H9 (cell line): ENCODE data around the gene IL3. TPM values are rescaled to one million over a fixed set of nuclear protein-coding genes. Genes with fewer than 3 reads are reported as not detected.

Source experiments
- DNase-seq: peaks from one replicate; pipeline ENCODE4 v3.0.0-alpha.2; 2017
- H2AFZ ChIP-seq: one replicate; pipeline ENCODE4 v1.6.1; 2013; ENCODE audit warnings: mild to moderate bottlenecking, low read length, control low read depth, moderate library complexity
- H2AK5ac ChIP-seq: 2 replicates; pipeline ENCODE4 v1.6.1; 2013; ENCODE audit warnings: low read length, control low read depth, mixed read lengths; ENCODE audit not compliant: insufficient read length
- H2BK120ac ChIP-seq: one replicate; pipeline ENCODE4 v1.6.1; 2013; ENCODE audit warnings: low read depth, mild to moderate bottlenecking, low read length, control low read depth, inconsistent platforms; ENCODE audit not compliant: poor library complexity, severe bottlenecking
- H2BK12ac ChIP-seq: 2 replicates; pipeline ENCODE4 v1.6.1; 2013; ENCODE audit warnings: low read length, control low read depth, mixed read lengths, low read depth; ENCODE audit not compliant: insufficient read length
- H2BK15ac ChIP-seq: 2 replicates; pipeline ENCODE4 v1.6.1; 2013; ENCODE audit warnings: low read depth, low read length, control low read depth
- H2BK20ac ChIP-seq: one replicate; pipeline ENCODE4 v1.6.1; 2013; ENCODE audit warnings: low read depth, mild to moderate bottlenecking, low read length, control low read depth, inconsistent platforms; ENCODE audit not compliant: poor library complexity, severe bottlenecking
- H2BK5ac ChIP-seq: 2 replicates; pipeline ENCODE4 v1.6.1; 2013; ENCODE audit warnings: low read length, control low read depth, mixed read lengths; ENCODE audit not compliant: insufficient read length
- H3K14ac ChIP-seq: 2 replicates; pipeline ENCODE4 v1.6.1; 2013; ENCODE audit warnings: low read length, control low read depth; ENCODE audit not compliant: insufficient read depth
- H3K18ac ChIP-seq: 2 replicates; pipeline ENCODE4 v1.6.1; 2013; ENCODE audit warnings: low read depth, mild to moderate bottlenecking, mixed read lengths, low read length, control low read depth; ENCODE audit not compliant: insufficient read length
- H3K23ac ChIP-seq: 2 replicates; pipeline ENCODE4 v1.6.1; 2013; ENCODE audit warnings: low read length, control low read depth, mixed read lengths, low read depth; ENCODE audit not compliant: insufficient read length
- H3K23me2 ChIP-seq: 2 replicates; pipeline ENCODE4 v1.6.1; 2013; ENCODE audit warnings: low read depth, mild to moderate bottlenecking, mixed read lengths, low read length, control low read depth; ENCODE audit not compliant: insufficient read length, poor library complexity, severe bottlenecking
- H3K27ac ChIP-seq: 2 replicates; pipeline ENCODE4 v1.5.1; 2013; ENCODE audit warnings: low read length, control low read depth, mixed read lengths, low read depth; ENCODE audit not compliant: insufficient read length
- H3K27me3 ChIP-seq: 2 replicates; pipeline ENCODE4 v1.6.1; 2013; ENCODE audit warnings: low read length, control low read depth, inconsistent platforms; ENCODE audit not compliant: insufficient read depth
- H3K4ac ChIP-seq: 2 replicates; pipeline ENCODE4 v1.6.1; 2013; ENCODE audit warnings: low read depth, mild to moderate bottlenecking, control low read depth, inconsistent platforms, low read length, moderate library complexity
- H3K4me1 ChIP-seq: 2 replicates; pipeline ENCODE4 v1.6.1; 2013; ENCODE audit warnings: low read length, control low read depth, inconsistent platforms; ENCODE audit not compliant: insufficient read depth
- H3K4me2 ChIP-seq: 2 replicates; pipeline ENCODE4 v1.6.1; 2013; ENCODE audit warnings: low read length, control low read depth, mixed read lengths; ENCODE audit not compliant: insufficient read length, insufficient read depth
- H3K56ac ChIP-seq: 2 replicates; pipeline ENCODE4 v1.6.1; 2013; ENCODE audit warnings: low read depth, mild to moderate bottlenecking, mixed read lengths, low read length, control low read depth; ENCODE audit not compliant: insufficient read length
- H3K79me1 ChIP-seq: 2 replicates; pipeline ENCODE4 v1.6.1; 2013; ENCODE audit warnings: low read depth, mild to moderate bottlenecking, moderate library complexity, low read length, control low read depth, inconsistent platforms; ENCODE audit not compliant: insufficient read depth, poor library complexity, severe bottlenecking
- H3K79me2 ChIP-seq: 2 replicates; pipeline ENCODE4 v1.6.1; 2013; ENCODE audit warnings: low read length, control low read depth, inconsistent platforms; ENCODE audit not compliant: insufficient read depth
- H3K9ac ChIP-seq: 2 replicates; pipeline ENCODE4 v1.6.1; 2013; ENCODE audit warnings: low read length, control low read depth, mixed read lengths; ENCODE audit not compliant: insufficient read length; ENCODE audit errors: extremely low read depth
- H3K9me3 ChIP-seq: one replicate; pipeline ENCODE4 v1.6.1; 2013; ENCODE audit warnings: low read depth, low read length, inconsistent platforms; ENCODE audit not compliant: control insufficient read depth
- H3T11ph ChIP-seq: one replicate; pipeline ENCODE4 v1.6.1; 2013; ENCODE audit warnings: mild to moderate bottlenecking, low read length, control low read depth, inconsistent platforms
- H4K20me1 ChIP-seq: one replicate; pipeline ENCODE4 v1.6.1; 2013; ENCODE audit not compliant: control insufficient read depth, insufficient read length, insufficient read depth
- H4K5ac ChIP-seq: 2 replicates; pipeline ENCODE4 v1.6.1; 2013; ENCODE audit warnings: low read depth, mild to moderate bottlenecking, mixed read lengths, low read length, control low read depth; ENCODE audit not compliant: insufficient read length
- H4K8ac ChIP-seq: replicated peaks from 2 replicates; pipeline ENCODE4 v1.6.1; 2013; ENCODE audit warnings: low read length, control low read depth, mixed read lengths, low read depth; ENCODE audit not compliant: insufficient read length
- H4K91ac ChIP-seq: 2 replicates; pipeline ENCODE4 v1.6.1; 2013; ENCODE audit warnings: low read depth, mild to moderate bottlenecking, moderate library complexity, mixed read lengths, low read length, control low read depth; ENCODE audit not compliant: insufficient read length
- H3K27ac Mint-ChIP-seq, 3 experiments: 2 replicates in 2 of 3; 3 replicates in 1 of 3; pipeline ENCODE4 v1.8.0; 2020 to 2021; ENCODE audit warnings: mixed read lengths in 3 of 3, mild to moderate bottlenecking in 1 of 3, moderate library complexity in 1 of 3
- H3K27me3 Mint-ChIP-seq: 2 replicates; pipeline ENCODE4 v1.8.0; 2021; ENCODE audit warnings: low read depth, mild to moderate bottlenecking, moderate library complexity, mixed read lengths
- H3K36me3 Mint-ChIP-seq, 3 experiments: 2 replicates in 2 of 3; 3 replicates in 1 of 3; pipeline ENCODE4 v1.8.0; 2020 to 2021; ENCODE audit warnings: low read depth in 3 of 3, mixed read lengths in 3 of 3; ENCODE audit not compliant: insufficient read depth in 1 of 3
- H3K4me1 Mint-ChIP-seq, 2 experiments: 2 replicates each; pipeline ENCODE4 v1.8.0; 2020; ENCODE audit warnings: mixed read lengths in 2 of 2
- H3K4me3 Mint-ChIP-seq, 2 experiments: 2 replicates in 1 of 2; 3 replicates in 1 of 2; pipeline ENCODE4 v1.8.0; 2020 to 2021; ENCODE audit warnings: mild to moderate bottlenecking in 2 of 2, mixed read lengths in 2 of 2, moderate library complexity in 1 of 2
- H3K9me3 Mint-ChIP-seq, 2 experiments: 2 replicates in 1 of 2; 3 replicates in 1 of 2; pipeline ENCODE4 v1.8.0; 2020; ENCODE audit warnings: mild to moderate bottlenecking in 2 of 2, mixed read lengths in 2 of 2, moderate library complexity in 1 of 2
- WGBS: extraction: QIAGEN DNeasy Blood & Tissue Kit; methylation state at CpG from one replicate; pipeline ENCODE4 v1.1.7; 2013; ENCODE audit warnings: missing lambda C conversion rate, low lambda C conversion rate, mixed read lengths; ENCODE audit not compliant: insufficient read length; ENCODE audit errors: extremely low coverage; 5-methylcytosine and 5-hydroxymethylcytosine counted together
- total RNA-seq: library from RNA; stranded (reverse); gene quantifications from 2 replicates; pipeline ENCODE4 v1.2.1, GENCODE V29; 2021
- TF ChIP-seq, protein P1 (sequence below): fragments of 200-600 bp; sonication (generic); conservative IDR thresholded peaks from 3 replicates; pipeline ENCODE4 v1.8.0; 2021; ENCODE audit warnings: antibody characterized with exemption, mild to moderate bottlenecking

IL3 gene
- total RNA-seq, 1 experiment from 2014 or later = not detected

- Histone ChIP-seq H3K9ac (no peak overlapping the region), H3K4ac (no peak overlapping the region), H2BK5ac (no peak overlapping the region), H3K4me2 (no peak overlapping the region), H2BK12ac (no peak overlapping the region), H3K4me1 (no peaks in the 10 kb centered on the region), H4K91ac (no peak overlapping the region), H2AFZ (no peak overlapping the region), H3K27ac (no peak overlapping the region), H3K18ac (no peak overlapping the region), H2BK120ac (no peak overlapping the region), H4K5ac (no peak overlapping the region), H3K23me2 (no peaks in the 10 kb centered on the region), H4K20me1 (no peaks in the 10 kb centered on the region), H3K14ac (no peak overlapping the region), H2BK20ac (no peak overlapping the region), H3K23ac (no peak overlapping the region), H2BK15ac (no peak overlapping the region), H2AK5ac (no peak overlapping the region), H3K27me3 (no peaks in the 10 kb centered on the region), H3K79me1 (no peaks in the 10 kb centered on the region), H4K8ac (no peak overlapping the region), H3K9me3 (no peaks in the 10 kb centered on the region), H3K56ac (no peak overlapping the region), H3T11ph (no peak overlapping the region), H3K79me2 (no peaks in the 10 kb centered on the region)
- H3K27ac Mint-ChIP-seq = no peak overlapping the region
- H3K9me3 Mint-ChIP-seq = no peaks in the 10 kb centered on the region; a peak in 1 of 5 replicates
- DNase-seq = no peak
- no peak overlapping the region for H3K4me3 Mint-ChIP-seq
- TF ChIP-seq, protein P1, sequence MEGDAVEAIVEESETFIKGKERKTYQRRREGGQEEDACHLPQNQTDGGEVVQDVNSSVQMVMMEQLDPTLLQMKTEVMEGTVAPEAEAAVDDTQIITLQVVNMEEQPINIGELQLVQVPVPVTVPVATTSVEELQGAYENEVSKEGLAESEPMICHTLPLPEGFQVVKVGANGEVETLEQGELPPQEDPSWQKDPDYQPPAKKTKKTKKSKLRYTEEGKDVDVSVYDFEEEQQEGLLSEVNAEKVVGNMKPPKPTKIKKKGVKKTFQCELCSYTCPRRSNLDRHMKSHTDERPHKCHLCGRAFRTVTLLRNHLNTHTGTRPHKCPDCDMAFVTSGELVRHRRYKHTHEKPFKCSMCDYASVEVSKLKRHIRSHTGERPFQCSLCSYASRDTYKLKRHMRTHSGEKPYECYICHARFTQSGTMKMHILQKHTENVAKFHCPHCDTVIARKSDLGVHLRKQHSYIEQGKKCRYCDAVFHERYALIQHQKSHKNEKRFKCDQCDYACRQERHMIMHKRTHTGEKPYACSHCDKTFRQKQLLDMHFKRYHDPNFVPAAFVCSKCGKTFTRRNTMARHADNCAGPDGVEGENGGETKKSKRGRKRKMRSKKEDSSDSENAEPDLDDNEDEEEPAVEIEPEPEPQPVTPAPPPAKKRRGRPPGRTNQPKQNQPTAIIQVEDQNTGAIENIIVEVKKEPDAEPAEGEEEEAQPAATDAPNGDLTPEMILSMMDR = no peak
- H3K27me3 Mint-ChIP-seq = 0 out of 2 replicates have a peak, but pooled peaks cover 3% of the 10 kb centered on the region
- no peaks in the 10 kb centered on the region for H3K4me1 Mint-ChIP-seq
- WGBS = no CpG with 5 or more reads among the region's 3 CpGs
- no peaks in the 10 kb centered on the region for H3K36me3 Mint-ChIP-seq
Measured at GRCh38 chr5:132081458-132081857, 21.0 kb downstream of the IL3 start.
